HG03520 (cell line): ENCODE measurements around the gene VWA3A.
"Not testable (repeated sequence)": the region's sequence is repeated elsewhere in the genome, so short reads cannot be mapped to it uniquely, and the experiment has no call there.

Experiments
- ATAC-seq: cut with Tn5 transposase; IDR thresholded peaks from one replicate; pipeline ENCODE4 v1.9.1; 2021; ENCODE audit warnings: mild to moderate bottlenecking, moderate library complexity; ENCODE audit not compliant: unreplicated experiment

The VWA3A gene

GRCh38 chr16:22088642-22089041, 3.7 kb upstream of the VWA3A start:
- ATAC-seq, result no peak

- ATAC-seq, result no peak
Observed at GRCh38 chr16:22089910-22090309, 2.4 kb upstream of the VWA3A start.

GRCh38 chr16:22091721-22092120, 620 bp upstream of the VWA3A start:
- no peak for ATAC-seq

- ATAC-seq, result no peak
Observed at GRCh38 chr16:22093331-22093730, 990 bp downstream of the VWA3A start.

GRCh38 chr16:22093996-22094395, 1.7 kb downstream of the VWA3A start:
- no peak for ATAC-seq

GRCh38 chr16:22098405-22099255, 6.3 kb downstream of the VWA3A start:
- no peak for ATAC-seq

- ATAC-seq, result no peak
Observed at GRCh38 chr16:22099256-22099975, 7.1 kb downstream of the VWA3A start.

- ATAC-seq, result no peak
Observed at GRCh38 chr16:22103441-22103840, 11.1 kb downstream of the VWA3A start.

- no peak for ATAC-seq
Observed at GRCh38 chr16:22109258-22109898, 17.0 kb downstream of the VWA3A start.

GRCh38 chr16:22111629-22112028, 19.3 kb downstream of the VWA3A start:
- ATAC-seq, result not testable (repeated sequence)

- ATAC-seq, result no peak
Observed at GRCh38 chr16:22116095-22116700, 23.9 kb downstream of the VWA3A start.

GRCh38 chr16:22117609-22118008, 25.3 kb downstream of the VWA3A start:
- ATAC-seq, result no peak

GRCh38 chr16:22120440-22120839, 28.1 kb downstream of the VWA3A start:
- ATAC-seq, result no peak

- ATAC-seq, result no peak
Observed at GRCh38 chr16:22122239-22122638, 29.9 kb downstream of the VWA3A start.

- no peak for ATAC-seq
Observed at GRCh38 chr16:22123146-22123545, 30.8 kb downstream of the VWA3A start.

GRCh38 chr16:22123759-22124490, 31.6 kb downstream of the VWA3A start:
- no peak for ATAC-seq

GRCh38 chr16:22124583-22125284, 32.4 kb downstream of the VWA3A start:
- ATAC-seq, result no peak

GRCh38 chr16:22126037-22126558, 33.8 kb downstream of the VWA3A start:
- ATAC-seq, result no peak

GRCh38 chr16:22128537-22128936, 36.2 kb downstream of the VWA3A start:
- ATAC-seq, result not testable (repeated sequence)

- ATAC-seq, result no peak
Observed at GRCh38 chr16:22130528-22130927, 38.2 kb downstream of the VWA3A start.
